WERI-Rb-1 (cell line): ENCODE measurements around the gene SPOCK1.

Experiments
- DNase-seq: peaks from one replicate; pipeline ENCODE4 v3.0.0-alpha.2; 2020
- H3K27ac ChIP-seq: fragments of 250-450 bp; sonication (Bioruptor Pico); 2 replicates; pipeline ENCODE4 v1.5.1; 2020; ENCODE audit warnings: mild to moderate bottlenecking, moderate library complexity
- H3K27me3 ChIP-seq: fragments of 250-450 bp; sonication (Bioruptor Pico); 2 replicates; pipeline ENCODE4 v1.5.1; 2021; ENCODE audit warnings: mild to moderate bottlenecking, low read depth, moderate library complexity; ENCODE audit not compliant: insufficient read depth, severe bottlenecking
- H3K36me3 ChIP-seq: fragments of 250-450 bp; sonication (Bioruptor Pico); 2 replicates; pipeline ENCODE4 v1.5.1; 2020; ENCODE audit warnings: mild to moderate bottlenecking, moderate library complexity
- H3K4me3 ChIP-seq: 2 replicates; pipeline ENCODE4 v1.5.1; 2011; ENCODE audit warnings: low read depth, mild to moderate bottlenecking, control low read depth, low read length
- H3K9me3 ChIP-seq: fragments of 250-450 bp; sonication (Bioruptor Pico); 2 replicates; pipeline ENCODE4 v1.5.1; 2021; ENCODE audit warnings: mild to moderate bottlenecking, moderate library complexity; ENCODE audit not compliant: severe bottlenecking
- CTCF ChIP-seq: IDR thresholded peaks from 2 replicates; pipeline ENCODE4 v1.5.1; 2011; ENCODE audit warnings: low read depth, mild to moderate bottlenecking, control low read depth, inconsistent platforms, low read length

The SPOCK1 gene

GRCh38 chr5:137279521-137280231 lies 219.4 kb downstream of the SPOCK1 start:
- H3K27me3 ChIP-seq, result no peaks in the 10 kb centered on the region
- no peak overlapping the region for H3K27ac ChIP-seq
- TF ChIP-seq CTCF, result no peak
- no peak for DNase-seq
- H3K4me3 ChIP-seq, result no peak overlapping the region
- no peaks in the 10 kb centered on the region for H3K9me3 ChIP-seq
- H3K36me3 ChIP-seq, result no peaks in the 10 kb centered on the region

DNA sequence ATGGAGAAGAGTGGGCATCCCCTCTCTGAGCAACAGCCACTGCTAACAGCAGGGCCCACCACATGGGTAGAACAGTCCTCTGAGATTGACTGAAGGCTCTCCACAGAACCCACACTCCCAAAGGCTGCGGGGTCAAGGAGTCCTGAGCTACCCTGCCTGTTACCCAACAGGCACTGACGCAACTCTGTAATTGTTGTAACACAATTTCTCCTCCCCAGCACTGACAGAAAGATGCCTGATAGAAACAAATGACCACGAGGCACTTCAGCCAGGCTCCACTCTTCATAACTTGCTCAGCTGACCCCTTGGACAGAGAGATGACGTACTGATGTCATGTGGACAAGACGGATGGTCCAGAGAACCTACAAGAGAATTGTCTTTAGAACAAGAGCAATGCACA lies 220.7 kb downstream of the SPOCK1 start:
- H3K4me3 ChIP-seq, result no peak overlapping the region
- DNase-seq, result no peak
- no peaks in the 10 kb centered on the region for H3K9me3 ChIP-seq
- no peak for TF ChIP-seq CTCF
- no peaks in the 10 kb centered on the region for H3K27me3 ChIP-seq
- no peak overlapping the region for H3K27ac ChIP-seq
- H3K36me3 ChIP-seq, result no peaks in the 10 kb centered on the region

DNA sequence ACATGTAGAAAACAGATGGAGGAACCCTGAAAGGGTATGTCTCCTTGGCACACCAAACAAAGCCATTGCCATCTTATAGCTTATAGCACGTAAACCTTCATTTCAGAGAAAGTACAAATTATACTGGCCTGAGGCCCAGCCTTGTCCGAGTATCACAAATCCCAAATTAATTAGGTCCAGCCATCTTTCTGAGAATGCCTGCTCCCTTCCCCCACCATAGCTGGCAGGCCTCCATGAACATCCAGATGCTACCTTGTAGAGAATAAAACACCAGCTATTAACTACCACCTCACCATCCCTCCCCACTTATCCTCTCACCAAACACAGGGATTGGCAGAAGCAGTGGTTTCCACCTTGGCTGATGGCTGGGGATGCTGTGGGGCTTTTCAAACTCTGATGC lies 224.0 kb downstream of the SPOCK1 start:
- Histone ChIP-seq H3K27me3 (no peaks in the 10 kb centered on the region), H3K9me3 (no peaks in the 10 kb centered on the region), H3K4me3 (no peak overlapping the region), H3K27ac (no peak overlapping the region), H3K36me3 (no peaks in the 10 kb centered on the region)
- no peak for TF ChIP-seq CTCF
- no peak for DNase-seq

GRCh38 chr5:137273511-137273910 lies 225.6 kb downstream of the SPOCK1 start:
- Histone ChIP-seq H3K9me3 (no peaks in the 10 kb centered on the region), H3K27ac (no peak overlapping the region), H3K4me3 (no peak overlapping the region), H3K27me3 (no peaks in the 10 kb centered on the region), H3K36me3 (no peaks in the 10 kb centered on the region)
- no peak for TF ChIP-seq CTCF
- DNase-seq, result no peak

GRCh38 chr5:137272831-137273230 lies 226.3 kb downstream of the SPOCK1 start:
- no peak for TF ChIP-seq CTCF
- Histone ChIP-seq H3K9me3 (no peaks in the 10 kb centered on the region), H3K4me3 (no peak overlapping the region), H3K36me3 (no peaks in the 10 kb centered on the region), H3K27me3 (no peaks in the 10 kb centered on the region), H3K27ac (no peak overlapping the region)
- no peak for DNase-seq

DNA sequence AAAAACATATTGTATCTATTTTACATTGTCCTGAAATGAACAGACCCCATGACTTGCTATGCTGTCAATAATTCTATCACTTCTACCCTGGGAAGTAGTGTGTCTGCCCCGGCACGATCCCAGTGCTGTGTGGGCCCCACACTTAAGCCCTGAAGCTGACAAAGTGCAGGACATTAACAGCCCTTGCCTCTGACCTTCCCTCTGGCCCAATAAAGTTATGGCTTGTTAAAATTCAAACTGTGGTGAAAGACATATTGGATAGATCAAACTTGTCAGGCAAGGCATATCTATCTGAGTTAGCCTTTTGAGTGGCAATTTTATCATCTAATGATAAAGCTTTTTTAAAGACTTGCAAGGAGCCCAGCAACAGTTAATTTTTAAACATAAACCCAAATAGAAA lies 229.2 kb downstream of the SPOCK1 start:
- DNase-seq, result no peak
- H3K27me3 ChIP-seq, result no peaks in the 10 kb centered on the region
- no peak for TF ChIP-seq CTCF
- H3K36me3 ChIP-seq, result no peaks in the 10 kb centered on the region
- H3K4me3 ChIP-seq, result no peak overlapping the region
- H3K27ac ChIP-seq, result no peak overlapping the region
- H3K9me3 ChIP-seq, result no peaks in the 10 kb centered on the region
